Endothelial cell of umbilical vein (primary cell): Measurements from ENCODE around the gene ABL1. TPM values are rescaled to one million over a fixed set of nuclear protein-coding genes. Genes with fewer than 3 reads are reported as not detected.

Source experiments
- BruUV-seq: library from RNA; stranded (reverse); fragments of 400-500 nt; replicated peaks from 2 replicates; lab custom pipeline; 2021; lab: Mats Ljungman, UMichigan
- CTCF ChIA-PET: fragments of 300-600, 350-600 bp; sonication (Branson Sonifier 250); formaldehyde crosslinking; loops from one replicate; lab custom pipeline; 2021; ENCODE audit warnings: antibody characterized with exemption, inconsistent platforms; lab: Charles Lee
- POLR2A ChIA-PET: fragments of 300-600, 350-600 bp; sonication (Branson Sonifier 250); formaldehyde crosslinking; loops from one replicate; lab custom pipeline; 2021; ENCODE audit warnings: antibody characterized with exemption, inconsistent platforms; lab: Charles Lee
- DNase-seq: peaks from one replicate; pipeline ENCODE4 v3.0.0-alpha.2; 2011; ENCODE audit warnings: low read depth, low spot score
- FAIRE-seq: peaks from 2 replicates; lab custom pipeline; 2011; peaks lifted over from hg19 to GRCh38; lab: Jason Lieb, UNC
- H2AFZ ChIP-seq: 2 replicates; pipeline ENCODE4 v1.6.0; 2012; ENCODE audit warnings: low read depth, low read length, control low read depth, inconsistent platforms
- H3K27ac ChIP-seq: 2 replicates; pipeline ENCODE4 v1.5.1; 2011; ENCODE audit warnings: low read depth, mild to moderate bottlenecking, control low read depth, low read length, moderate library complexity; ENCODE audit not compliant: insufficient read depth
- H3K27me3 ChIP-seq, 2 experiments: 2 replicates each; pipeline versions ENCODE4 v1.6.0 to v1.6.1; 2011; ENCODE audit warnings: low read length in 2 of 2, mixed read lengths in 1 of 2; ENCODE audit not compliant: control insufficient read depth in 2 of 2, insufficient read depth in 2 of 2
- H3K36me3 ChIP-seq, 2 experiments: 2 replicates in 1 of 2; 3 replicates in 1 of 2; pipeline ENCODE4 v1.5.1; 2011; ENCODE audit warnings: low read length in 2 of 2, mild to moderate bottlenecking in 1 of 2, moderate library complexity in 1 of 2; ENCODE audit not compliant: control insufficient read depth in 2 of 2, insufficient read depth in 2 of 2; ENCODE audit errors: extremely low read depth in 1 of 2
- H3K4me1 ChIP-seq: 3 replicates; pipeline ENCODE4 v1.5.1; 2011; ENCODE audit warnings: mild to moderate bottlenecking, low read length; ENCODE audit not compliant: control insufficient read depth, insufficient read depth; ENCODE audit errors: extremely low read depth
- H3K4me2 ChIP-seq: 2 replicates; pipeline ENCODE4 v1.6.1; 2011; ENCODE audit warnings: low read length, control low read depth, mixed read lengths; ENCODE audit not compliant: insufficient read depth
- H3K4me3 ChIP-seq, 3 experiments: fragments of 200-600 bp in 1 of 3; sonication (generic), shearing (Covaris generic) in 1 of 3; replicated peaks in 1 of 3; 2 replicates each; pipeline ENCODE4 v1.5.1; 2011 to 2016; ENCODE audit warnings: control low read depth in 3 of 3, low read length in 3 of 3, mild to moderate bottlenecking in 2 of 3, inconsistent platforms in 1 of 3, low read depth in 1 of 3, moderate library complexity in 1 of 3; ENCODE audit not compliant: insufficient read depth in 1 of 3
- H3K79me2 ChIP-seq: 2 replicates; pipeline ENCODE4 v1.6.0; 2012; ENCODE audit warnings: low read length, inconsistent platforms; ENCODE audit not compliant: control insufficient read depth, insufficient read depth
- H3K9ac ChIP-seq: replicated peaks from 2 replicates; pipeline ENCODE3; 2011; ENCODE audit warnings: low read length, control low read depth; ENCODE audit not compliant: insufficient read depth; ENCODE audit errors: extremely low read depth
- H3K9me1 ChIP-seq: replicated peaks from 3 replicates; pipeline ENCODE4 v1.6.0; 2011; ENCODE audit warnings: mild to moderate bottlenecking, low read length; ENCODE audit not compliant: control insufficient read depth, insufficient read depth; ENCODE audit errors: extremely low read depth
- H3K9me3 ChIP-seq: replicated peaks from 2 replicates; pipeline ENCODE4 v1.5.1; 2012; ENCODE audit warnings: low read length, inconsistent platforms; ENCODE audit not compliant: control insufficient read depth, insufficient read depth
- H4K20me1 ChIP-seq: replicated peaks from 2 replicates; pipeline ENCODE3; 2011; ENCODE audit warnings: mild to moderate bottlenecking, low read length; ENCODE audit not compliant: control insufficient read depth, insufficient read depth; ENCODE audit errors: extremely low read depth
- EZH2 ChIP-seq: IDR thresholded peaks from 2 replicates; pipeline ENCODE4 v1.6.1; 2012; ENCODE audit warnings: borderline replicate concordance, low read depth, mild to moderate bottlenecking, moderate library complexity, low read length, inconsistent platforms; ENCODE audit not compliant: severe bottlenecking
- FOS ChIP-seq: IDR thresholded peaks from 2 replicates; pipeline ENCODE4 v1.6.1; 2011; ENCODE audit warnings: mild to moderate bottlenecking, low read length, moderate library complexity, borderline replicate concordance; ENCODE audit not compliant: insufficient read depth
- GATA2 ChIP-seq: IDR thresholded peaks from 2 replicates; pipeline ENCODE4 v1.7.0; 2011; ENCODE audit warnings: low read depth, mild to moderate bottlenecking, moderate library complexity, mixed read lengths, low read length; ENCODE audit not compliant: insufficient read length, insufficient read depth
- JUN ChIP-seq: IDR thresholded peaks from 2 replicates; pipeline ENCODE4 v1.6.1; 2011; ENCODE audit warnings: borderline replicate concordance, low read depth; ENCODE audit not compliant: insufficient read length, insufficient read depth
- MYC ChIP-seq: IDR thresholded peaks from one replicate; pipeline ENCODE4 v1.6.1; 2011; ENCODE audit warnings: mild to moderate bottlenecking, low read depth, low read length
- POLR2A ChIP-seq: IDR thresholded peaks from 2 replicates; pipeline ENCODE4 v1.6.1; 2012; ENCODE audit warnings: low read depth, mild to moderate bottlenecking, control low read depth, low read length
- POLR2AphosphoS5 ChIP-seq: IDR thresholded peaks from 2 replicates; pipeline ENCODE4 v1.6.1; 2012; ENCODE audit warnings: low read depth, mild to moderate bottlenecking, control low read depth, low read length, moderate library complexity; ENCODE audit not compliant: insufficient read depth
- dilution Hi-C: fragments of 300-500 bp; cut with MboI; formaldehyde crosslinking; loops from one replicate; pipeline ENCODE4 v1.15.0; 2019; ENCODE audit warnings: low sequenced_read_pairs; ENCODE audit not compliant: extremely low pct_ligation_motif_present
- intact Hi-C: fragments of 100-400 bp; cut with micrococcal nuclease; formaldehyde crosslinking; loops from one replicate; pipeline ENCODE4 v1.10.0; 2022
- polyA plus RNA-seq, 4 experiments: library from polyadenylated mRNA; depleted of rRNA in 3 of 4; stranded (reverse) in 3 of 4; unstranded in 1 of 4; fragments of >200 nt; gene quantifications; 2 replicates each; pipeline versions ENCODE4 v1.2.1 to v1.2.3, GENCODE V29; 2011 to 2012; ENCODE audit warnings: missing spikeins in 1 of 4
- total RNA-seq: library from RNA; stranded (reverse); gene quantifications from 2 replicates; pipeline ENCODE4 v1.2.3, GENCODE V29; 2021
- TF ChIP-seq, protein P1 (sequence below), 2 donors: IDR thresholded peaks; 1 replicate in 1 of 2; 2 replicates in 1 of 2; pipeline ENCODE4 v1.5.1; 2011; ENCODE audit warnings: low read length in 2 of 2, mild to moderate bottlenecking in 2 of 2, moderate library complexity in 2 of 2, control low read depth in 1 of 2, inconsistent platforms in 1 of 2, low read depth in 1 of 2; ENCODE audit not compliant: insufficient read depth in 1 of 2; ENCODE audit errors: extremely low read depth in 1 of 2
- TF ChIP-seq, protein P2 (sequence below): IDR thresholded peaks from 2 replicates; pipeline ENCODE4 v1.6.1; 2011; ENCODE audit not compliant: insufficient read depth, insufficient read length

The ABL1 gene
- total and polyA plus RNA-seq, 2 donors (not counting 3 experiments of a cell fraction or from before 2014, with no cell fraction given) = 32.1 to 87.1 TPM

DNA sequence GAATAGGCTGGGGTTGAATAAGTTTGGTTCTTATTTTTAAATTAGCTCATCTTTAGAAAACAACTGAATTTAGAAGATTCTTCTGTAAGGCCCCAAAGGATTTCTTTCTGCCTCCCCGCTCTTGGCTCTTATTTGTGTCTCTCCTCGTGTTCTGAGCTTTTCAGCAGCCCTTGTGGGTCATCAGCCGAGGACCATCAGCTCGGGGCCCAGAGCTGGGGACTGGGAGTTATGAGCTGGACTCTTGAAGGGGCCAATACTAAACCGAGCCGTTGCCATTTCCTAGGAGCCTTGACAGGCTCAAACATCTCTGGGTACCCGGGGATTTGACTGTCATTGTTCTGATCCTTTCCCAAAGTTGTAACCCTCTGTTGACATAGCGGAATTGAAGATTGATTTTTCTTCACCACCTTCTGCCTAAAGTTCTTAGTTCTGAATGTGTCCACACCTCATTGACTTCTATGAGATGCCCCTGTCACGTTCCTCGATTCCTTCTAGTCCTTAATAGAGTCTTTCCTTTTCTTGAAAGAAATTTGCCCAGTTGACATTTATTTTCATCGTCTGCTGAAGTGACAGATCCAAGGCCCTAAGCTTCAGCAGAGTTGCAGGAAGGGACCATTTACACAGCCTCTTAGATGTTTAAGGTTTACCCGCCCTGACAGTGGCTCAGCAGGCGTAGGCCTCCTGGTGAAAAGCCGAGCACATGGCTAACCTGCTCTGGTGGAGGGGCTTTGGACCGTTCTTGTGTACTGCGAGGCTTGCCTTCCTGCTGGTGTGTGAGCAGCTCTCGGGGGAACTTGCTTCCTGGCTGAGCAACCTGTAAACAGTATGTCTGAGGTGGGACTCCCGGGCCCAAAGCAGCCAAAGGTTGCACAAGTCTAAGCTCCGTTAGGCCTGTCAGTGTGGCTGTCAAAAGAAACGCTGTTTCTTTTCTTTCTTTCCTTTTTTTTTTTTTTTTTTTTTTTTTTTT lies 24.0 kb downstream of the ABL1 start:
- dilution Hi-C loops (loop anchor here (25.0 kb wide), 1 partner anchor 172 kb away; the partner anchor contains the start of gene EXOSC2), intact Hi-C loops (loop anchor here (1.0 kb wide), 1 partner anchor 12 kb away; no protein-coding TSS in a partner anchor)
- TSS peak; percentile 10 for BruUV-seq
- Histone ChIP-seq H3K79me2 (peaks cover 87% of the 10 kb centered on the region), H3K9me3 (no peaks in the 10 kb centered on the region), H3K27ac (peak overlapping the region; percentile 84), H3K4me3 (no peak overlapping the region), H3K27me3 (no peaks in the 10 kb centered on the region), H3K4me1 (peaks cover 34% of the 10 kb centered on the region), H4K20me1 (no peaks in the 10 kb centered on the region), H2AFZ (no peak overlapping the region), H3K4me2 (no peak overlapping the region), H3K36me3 (peaks cover 28 to 29% of the 10 kb centered on the region in 2 experiments), H3K9me1 (no peaks in the 10 kb centered on the region), H3K9ac (peak overlapping the region; percentile 49)
- ChIA-PET CTCF (interaction anchor here (0.7 to 2.5 kb wide), 16 partner anchors 9 to 158 kb away, joined by 3 to 16 read pairs (median 3); no protein-coding TSS in a partner anchor), POLR2A (no interaction called here)
- FAIRE-seq = no peak
- no peak for TF ChIP-seq MYC
- TF ChIP-seq, protein P1, sequence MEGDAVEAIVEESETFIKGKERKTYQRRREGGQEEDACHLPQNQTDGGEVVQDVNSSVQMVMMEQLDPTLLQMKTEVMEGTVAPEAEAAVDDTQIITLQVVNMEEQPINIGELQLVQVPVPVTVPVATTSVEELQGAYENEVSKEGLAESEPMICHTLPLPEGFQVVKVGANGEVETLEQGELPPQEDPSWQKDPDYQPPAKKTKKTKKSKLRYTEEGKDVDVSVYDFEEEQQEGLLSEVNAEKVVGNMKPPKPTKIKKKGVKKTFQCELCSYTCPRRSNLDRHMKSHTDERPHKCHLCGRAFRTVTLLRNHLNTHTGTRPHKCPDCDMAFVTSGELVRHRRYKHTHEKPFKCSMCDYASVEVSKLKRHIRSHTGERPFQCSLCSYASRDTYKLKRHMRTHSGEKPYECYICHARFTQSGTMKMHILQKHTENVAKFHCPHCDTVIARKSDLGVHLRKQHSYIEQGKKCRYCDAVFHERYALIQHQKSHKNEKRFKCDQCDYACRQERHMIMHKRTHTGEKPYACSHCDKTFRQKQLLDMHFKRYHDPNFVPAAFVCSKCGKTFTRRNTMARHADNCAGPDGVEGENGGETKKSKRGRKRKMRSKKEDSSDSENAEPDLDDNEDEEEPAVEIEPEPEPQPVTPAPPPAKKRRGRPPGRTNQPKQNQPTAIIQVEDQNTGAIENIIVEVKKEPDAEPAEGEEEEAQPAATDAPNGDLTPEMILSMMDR (IDR thresholded peaks at IDR 0.05; ENCODE audit: extremely low read depth in 1 of 2, insufficient read depth in 1 of 2, low read depth in 1 of 2, low read length in 2 of 2) = no peak
- no peak for TF ChIP-seq GATA2
- TF ChIP-seq POLR2A = no peak
- no peak for TF ChIP-seq JUN
- no peak for TF ChIP-seq POLR2AphosphoS5
- TF ChIP-seq, protein P2, sequence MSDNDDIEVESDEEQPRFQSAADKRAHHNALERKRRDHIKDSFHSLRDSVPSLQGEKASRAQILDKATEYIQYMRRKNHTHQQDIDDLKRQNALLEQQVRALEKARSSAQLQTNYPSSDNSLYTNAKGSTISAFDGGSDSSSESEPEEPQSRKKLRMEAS = no peak
- TF ChIP-seq EZH2 = no peak
- no peak for TF ChIP-seq FOS
- no peak for DNase-seq
